ACHN (cell line): ENCODE results near the gene CTNNA2.

ENCODE experiments used
- DNase-seq: peaks from one replicate; pipeline ENCODE4 v3.0.0-alpha.2; 2015
- in situ Hi-C: cut with HindIII; loops from 2 replicates; pipeline ENCODE4 v1.10.0; 2017; ENCODE audit warnings: low sequenced_read_pairs, low pct_ligation_motif_present, low pct_unique_long_range_greater_than_20kb

Gene CTNNA2

DNA sequence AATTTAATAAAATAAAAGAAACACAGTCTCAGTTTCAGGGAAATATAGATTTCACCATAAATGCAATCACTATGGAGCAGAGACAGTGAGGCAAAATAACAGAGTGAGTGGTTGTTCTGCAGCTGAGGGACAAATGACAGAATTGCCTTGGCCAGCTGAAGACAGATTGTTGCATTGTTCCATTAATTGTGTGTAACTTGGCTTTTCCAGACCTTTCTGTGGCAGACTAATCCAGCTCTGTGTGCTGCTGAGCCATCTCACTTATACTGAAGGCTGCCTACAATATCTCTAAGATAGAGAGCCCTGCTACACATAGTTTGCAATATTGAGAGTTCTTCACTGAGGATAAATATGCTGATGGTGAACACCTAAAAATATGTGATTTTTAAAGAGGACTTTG is 780.2 kb downstream of the CTNNA2 start:
- in situ Hi-C loops: no loop called here
- DNase-seq: no peak

DNA sequence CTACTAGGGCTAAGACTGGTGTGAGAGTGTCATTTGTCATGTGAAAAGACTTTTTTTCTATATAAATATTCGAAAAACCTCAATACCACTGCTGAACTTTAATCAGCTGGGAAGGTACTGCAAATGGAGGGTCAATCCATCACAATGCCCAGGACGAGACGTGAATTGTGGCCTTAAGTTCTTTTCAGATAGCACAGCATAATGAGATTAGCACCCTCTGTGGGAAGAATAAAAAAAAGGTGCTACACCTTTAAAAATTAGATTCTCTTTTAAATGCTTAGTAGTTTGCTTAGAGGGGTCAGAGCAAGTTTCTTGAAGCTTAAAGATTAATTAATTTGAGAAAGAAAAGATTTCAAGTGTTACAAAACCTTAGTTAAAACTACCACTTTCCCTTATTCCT is 786.1 kb downstream of the CTNNA2 start:
- in situ Hi-C loops: no loop called here
- DNase-seq: no peak

DNA sequence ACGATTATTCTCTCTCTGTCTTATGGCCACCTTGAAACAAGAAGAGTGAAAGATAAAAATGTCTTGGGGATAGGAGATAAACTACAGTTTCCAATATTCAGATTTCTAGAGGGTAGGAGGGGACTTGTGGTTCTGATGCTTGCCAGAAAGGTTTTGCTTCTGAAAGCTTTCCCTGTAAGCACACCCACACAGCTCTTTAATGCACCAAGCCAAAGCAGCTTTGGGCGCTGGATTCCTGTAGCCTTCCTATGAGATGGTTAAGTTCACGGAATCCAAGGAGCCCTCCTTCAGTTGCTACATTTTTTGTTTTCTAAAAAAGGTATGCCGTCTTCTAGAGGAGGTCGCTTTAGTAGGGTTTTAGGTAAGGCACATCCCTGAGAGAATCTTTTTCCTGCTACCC is 786.8 kb downstream of the CTNNA2 start:
- in situ Hi-C loops: no loop called here
- no peak for DNase-seq

DNA sequence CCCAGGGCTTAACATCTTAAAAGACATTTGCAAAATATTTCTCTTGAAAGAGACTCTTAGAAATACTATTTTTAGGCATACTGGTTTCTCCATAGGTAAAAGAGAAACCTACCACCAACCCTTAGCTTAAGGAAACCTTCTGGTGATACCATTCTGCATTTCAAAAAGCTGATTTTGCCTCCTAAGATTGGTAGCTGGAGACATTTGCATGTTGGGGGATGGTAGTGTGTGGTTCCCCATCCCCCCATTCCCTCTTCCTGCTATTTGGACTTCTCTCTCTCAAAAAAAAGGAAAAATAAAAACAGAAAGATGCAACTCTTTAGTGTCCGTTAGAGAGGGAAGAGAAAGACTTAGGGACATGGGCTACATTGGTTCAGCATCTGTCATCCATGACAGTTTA is 787.5 kb downstream of the CTNNA2 start:
- no peak for DNase-seq
- in situ Hi-C loops: no loop called here

DNA sequence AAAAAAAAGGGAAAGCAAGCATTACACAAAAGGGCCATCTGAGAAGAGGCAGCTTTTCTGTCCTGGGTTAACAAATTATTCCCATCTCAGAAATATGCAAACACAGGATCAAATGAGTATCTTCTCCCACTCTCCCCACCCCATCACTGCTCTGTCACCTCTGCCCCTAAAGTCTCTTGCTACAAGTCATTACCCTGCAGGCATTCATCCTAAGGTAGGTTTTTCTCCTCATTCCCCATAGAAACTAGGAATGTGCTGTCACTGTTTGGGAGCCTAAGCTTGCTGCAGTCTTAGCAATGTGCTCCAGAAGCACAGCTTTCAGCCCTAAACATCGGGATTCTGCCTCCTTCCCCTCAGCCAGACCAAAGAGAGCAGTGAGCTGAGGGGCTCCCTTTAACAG is 788.1 kb downstream of the CTNNA2 start:
- in situ Hi-C loops: no loop called here
- no peak for DNase-seq

DNA sequence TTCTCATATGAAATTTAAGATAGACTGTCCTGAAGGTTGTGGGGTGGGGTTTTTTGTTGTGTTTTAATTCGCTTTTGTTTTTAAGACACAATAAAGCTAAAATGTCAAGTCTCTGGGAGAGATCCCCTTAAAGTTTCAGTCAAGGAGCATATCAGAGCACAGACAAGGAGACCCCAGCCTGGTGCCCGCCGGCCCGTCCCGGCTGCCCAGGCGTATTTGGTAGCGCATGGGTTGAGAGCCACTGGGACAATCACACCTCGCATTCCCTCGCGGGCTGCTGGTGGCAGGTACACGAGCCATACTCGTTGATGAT is 789.1 kb downstream of the CTNNA2 start:
- in situ Hi-C loops: no loop called here
- DNase-seq: no peak

DNA sequence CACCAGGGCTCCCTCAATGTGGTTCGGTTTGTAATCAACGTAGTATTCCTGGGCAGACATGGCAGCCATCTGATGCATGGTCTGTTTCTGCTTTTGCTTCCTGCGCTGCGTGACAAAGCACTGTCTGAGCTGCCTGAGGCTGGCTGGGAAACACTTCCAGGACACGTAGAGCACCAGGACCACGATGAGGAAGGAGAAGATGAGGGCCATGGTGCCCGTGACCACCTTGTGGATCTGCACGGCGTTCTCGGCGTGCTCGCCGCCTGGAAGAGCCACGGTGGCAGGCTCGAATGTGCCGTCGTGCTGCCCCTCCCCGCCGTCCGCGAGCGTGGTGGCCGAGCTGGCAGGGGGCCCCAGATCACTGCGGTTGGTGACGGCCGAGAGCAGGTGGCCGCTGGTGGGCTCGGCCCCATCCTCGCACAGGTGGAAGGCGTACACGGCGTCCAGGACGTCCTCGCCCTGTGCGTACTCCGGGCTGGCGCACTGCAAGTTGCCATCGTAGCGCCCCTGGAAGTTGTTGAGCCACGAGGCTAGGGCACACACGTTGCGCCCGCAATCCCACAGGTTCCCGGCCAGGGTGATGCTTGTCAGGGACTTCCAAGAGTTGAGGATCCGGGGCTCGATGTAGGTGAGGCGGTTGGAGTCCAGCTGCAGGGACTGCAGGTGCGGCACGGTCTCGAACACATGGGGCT is 789.6 kb downstream of the CTNNA2 start:
- DNase-seq: no peak
- in situ Hi-C loops: no loop called here

DNA sequence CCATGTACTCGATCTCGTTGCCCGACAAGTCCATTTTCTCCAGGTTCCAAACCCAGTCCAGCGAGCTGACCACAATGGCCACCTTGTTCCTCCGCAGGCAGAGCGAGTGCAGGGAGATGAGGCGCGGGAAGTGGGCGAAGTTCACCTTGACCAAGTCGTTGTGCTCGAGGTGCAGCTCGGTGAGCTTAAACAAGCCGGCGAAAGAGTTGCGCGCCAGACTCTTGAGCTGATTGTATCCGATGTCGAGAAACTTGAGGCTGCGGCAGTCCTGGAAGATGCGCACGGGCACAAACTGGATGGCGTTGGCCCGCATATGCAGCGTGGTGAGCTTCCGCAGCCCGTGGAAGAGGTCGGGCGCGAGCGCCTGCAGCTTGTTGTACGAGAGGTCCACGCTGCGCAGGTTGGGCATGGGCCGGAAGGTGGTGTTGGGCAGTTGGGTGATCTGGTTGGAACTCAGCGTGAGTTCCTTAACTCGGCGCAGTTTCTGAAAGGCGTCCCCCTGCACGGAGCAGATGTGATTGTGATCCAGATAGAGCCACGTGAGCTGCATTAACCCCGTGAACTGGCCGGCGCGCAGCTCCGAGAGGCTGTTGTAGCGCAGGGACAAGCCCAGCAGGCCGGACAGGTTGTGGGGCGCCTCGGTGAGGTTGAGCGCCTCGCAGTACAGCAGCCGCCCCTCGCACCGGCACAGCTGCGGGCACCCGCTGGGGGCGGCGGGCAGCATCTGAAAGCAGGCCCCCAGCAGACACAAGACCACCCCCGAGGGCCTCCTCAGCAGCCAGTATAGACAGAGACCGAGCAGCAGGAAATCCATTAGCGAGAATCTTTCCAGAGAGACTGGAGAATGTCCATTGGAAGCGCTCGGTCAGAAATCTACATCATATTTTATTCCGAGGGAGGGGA is 790.4 kb downstream of the CTNNA2 start:
- no peak for DNase-seq
- in situ Hi-C loops: no loop called here

DNA sequence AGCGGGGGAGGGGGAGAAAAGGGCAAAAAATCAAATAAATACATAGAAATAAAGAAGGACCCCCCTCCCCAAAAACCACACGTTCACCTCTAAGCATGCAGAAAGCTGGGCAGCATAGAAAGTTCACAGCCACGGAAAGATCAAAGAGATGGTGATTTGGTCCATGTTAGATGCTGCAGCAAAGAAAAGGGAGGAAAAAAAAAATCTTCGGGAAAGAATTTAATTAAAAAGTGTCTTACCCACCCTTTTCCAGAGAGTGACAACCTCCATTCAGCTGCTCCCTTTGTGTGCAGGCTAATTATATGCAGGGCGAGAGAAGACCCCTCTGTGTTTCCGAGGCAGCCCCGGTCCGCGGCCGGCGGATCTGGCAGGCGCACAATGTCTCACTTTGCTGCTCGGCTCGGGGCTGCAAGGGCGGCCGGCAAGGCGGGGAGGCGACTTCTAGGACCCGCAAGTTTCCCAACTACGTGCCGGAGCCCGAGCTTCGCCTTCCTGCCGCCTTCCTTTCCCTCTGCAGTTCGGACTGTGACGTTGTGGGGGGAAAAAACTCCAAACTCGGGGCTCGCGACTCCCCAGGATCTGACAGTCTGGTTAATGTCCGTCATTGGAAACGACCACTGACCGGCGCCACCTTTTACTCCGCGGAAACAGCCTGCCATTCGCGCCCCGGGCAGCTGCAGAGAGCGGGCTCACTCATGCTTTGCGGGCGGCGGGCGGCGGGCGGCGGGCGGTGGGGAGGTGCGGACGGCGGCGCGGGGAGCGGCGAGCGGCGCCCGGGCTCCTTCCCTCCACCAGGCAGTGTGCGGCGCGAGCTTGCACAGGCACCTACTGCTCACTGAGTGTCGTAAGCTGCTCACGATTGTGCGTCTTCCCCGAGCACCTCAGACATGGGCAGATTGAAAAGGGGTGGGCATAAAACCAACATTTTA is 791.3 kb downstream of the CTNNA2 start, which contains the start of gene LRRTM1:
Gene LRRTM1, minus strand, starts transcription at position 844 of the 929 bp plus-strand sequence. CDS start 933 bp downstream, outside the sequence.
- in situ Hi-C loops: no loop called here
- DNase-seq: peak; percentile 9

DNA sequence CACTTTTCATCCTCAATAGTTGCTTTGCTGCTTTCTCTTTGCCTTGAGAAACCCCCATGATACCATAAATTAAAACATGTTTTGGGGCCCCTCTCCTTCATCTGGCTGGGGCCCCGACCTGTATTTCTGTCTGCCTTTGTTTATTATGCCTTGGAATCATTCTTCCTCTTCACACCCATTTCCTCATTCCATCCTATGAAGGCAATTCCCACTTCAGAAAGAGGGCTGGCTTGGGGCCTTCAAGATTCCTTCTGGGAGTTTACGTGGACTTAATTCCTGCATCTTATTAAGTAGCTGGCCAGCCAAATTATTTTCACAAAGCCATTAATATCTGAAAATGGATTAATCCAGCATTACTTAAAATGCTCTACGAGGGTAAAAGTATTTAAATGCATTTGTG is 798.5 kb downstream of the CTNNA2 start:
- in situ Hi-C loops: no loop called here
- DNase-seq: no peak

DNA sequence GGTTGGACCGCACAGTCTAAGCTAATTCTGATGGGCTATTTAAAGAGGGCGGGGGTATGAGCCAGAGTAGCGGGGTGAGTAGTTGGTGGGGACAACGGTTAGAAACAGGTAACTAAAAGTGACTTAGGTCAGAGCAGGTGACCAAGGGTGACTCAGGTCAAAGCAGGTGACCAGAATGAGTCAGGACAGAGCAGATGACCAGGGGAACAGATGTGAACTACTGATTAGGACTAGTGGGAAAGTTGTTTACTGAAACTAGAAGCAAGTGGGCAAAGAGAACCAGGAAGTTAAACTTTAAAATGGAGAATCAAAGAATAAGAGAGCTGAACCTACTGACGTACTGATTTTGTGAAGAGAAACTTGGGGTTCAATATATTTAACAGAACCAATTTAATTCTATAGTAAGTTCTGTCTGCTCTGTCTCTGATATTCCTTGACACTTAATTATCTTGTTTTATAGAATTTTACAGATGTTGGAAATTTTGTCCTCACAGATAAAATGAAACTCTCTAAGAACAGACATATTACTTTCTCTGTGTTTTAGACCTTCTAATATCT is 799.5 kb downstream of the CTNNA2 start:
- in situ Hi-C loops: no loop called here
- DNase-seq: no peak

DNA sequence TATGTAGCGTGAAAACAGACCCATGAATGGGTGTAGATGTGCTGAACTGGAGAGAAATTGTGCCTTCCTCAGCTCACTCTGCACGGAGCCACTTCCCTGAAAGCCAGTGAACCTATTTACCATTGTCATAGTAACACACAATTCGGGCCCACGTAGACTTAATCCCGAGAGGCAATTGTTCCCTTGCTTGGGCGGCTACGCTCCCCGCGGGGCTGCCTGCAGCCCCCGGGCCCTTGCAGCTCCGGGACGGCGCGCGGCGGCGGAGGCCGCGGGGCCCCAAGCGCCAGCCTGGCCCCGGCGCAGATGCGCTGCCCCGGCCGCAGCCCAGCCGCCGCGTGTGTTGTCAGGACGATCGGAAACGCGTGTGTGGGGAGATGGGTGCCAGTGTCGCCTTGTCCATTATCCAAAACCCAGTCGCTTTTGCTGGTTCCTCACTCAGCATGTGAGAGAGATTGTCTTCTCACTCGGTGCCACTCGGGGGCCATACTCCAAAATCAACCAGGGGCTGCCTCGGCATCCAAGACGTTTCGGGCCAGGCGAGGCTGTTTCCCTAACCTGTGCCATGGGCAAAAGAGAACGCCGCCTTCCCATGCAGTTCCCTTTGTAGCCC is 809.6 kb downstream of the CTNNA2 start:
- DNase-seq: no peak
- in situ Hi-C loops: no loop called here

DNA sequence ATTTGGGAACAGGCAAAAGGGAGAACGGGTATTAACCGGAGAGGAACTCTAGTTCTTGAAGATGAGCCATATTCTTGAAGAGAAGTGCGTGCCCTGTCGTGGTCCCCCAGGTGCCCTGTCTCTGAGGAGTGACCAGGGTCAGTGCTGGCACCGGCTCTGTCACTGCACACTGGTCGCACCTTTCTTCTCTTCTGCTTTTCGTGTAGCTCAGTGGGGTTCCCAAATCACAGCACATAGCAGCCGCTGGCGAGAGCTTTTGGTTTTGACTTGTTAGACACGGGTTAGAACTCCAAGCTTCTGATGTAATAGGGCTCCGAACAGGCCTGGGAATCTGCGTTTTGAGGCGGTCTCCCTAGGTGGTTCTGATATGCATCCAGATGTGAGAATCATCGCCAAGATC is 810.1 kb downstream of the CTNNA2 start:
- in situ Hi-C loops: no loop called here
- DNase-seq: no peak

DNA sequence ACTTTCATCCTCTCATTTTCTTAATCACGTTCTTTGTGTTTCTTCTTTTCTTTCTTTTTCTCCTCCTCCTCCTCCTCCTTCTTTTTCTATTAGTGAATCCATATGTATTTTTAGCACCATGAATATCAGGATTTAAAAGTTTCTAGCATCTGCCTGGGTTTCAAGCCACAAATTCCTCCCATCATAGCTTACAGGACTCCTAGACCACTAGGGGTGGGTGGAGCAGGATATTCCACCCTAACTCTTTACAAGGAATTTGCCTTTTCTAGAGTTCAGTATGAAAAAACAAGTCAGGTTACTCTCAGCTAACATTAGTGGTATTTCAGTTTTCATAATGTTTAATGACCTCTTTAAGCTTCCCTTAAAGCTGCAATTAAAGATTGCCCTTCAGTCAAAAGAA is 810.8 kb downstream of the CTNNA2 start:
- in situ Hi-C loops: no loop called here

DNA sequence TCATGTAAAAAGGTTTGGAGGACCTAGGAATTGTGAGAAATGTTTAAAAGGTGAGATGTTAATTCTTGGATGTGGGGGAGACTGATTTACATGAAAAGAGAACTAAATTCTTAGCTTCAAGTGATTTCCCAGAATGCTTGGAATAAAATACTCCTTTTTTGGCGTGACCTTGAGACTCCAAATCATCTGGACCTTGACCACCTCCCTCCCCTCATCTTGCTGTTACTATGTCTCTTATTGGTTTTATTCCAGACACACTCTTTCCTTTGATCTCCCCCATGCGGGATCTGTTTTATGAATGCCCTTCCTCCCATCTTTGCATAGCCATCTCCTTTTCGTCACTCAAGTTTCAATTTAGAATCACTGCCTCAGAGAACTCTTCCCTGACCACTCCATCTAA is 811.7 kb downstream of the CTNNA2 start:
- no peak for DNase-seq
- in situ Hi-C loops: no loop called here

More for the DNA sequence above, 810.8 kb downstream of the CTNNA2 start:
- no peak for DNase-seq

DNA sequence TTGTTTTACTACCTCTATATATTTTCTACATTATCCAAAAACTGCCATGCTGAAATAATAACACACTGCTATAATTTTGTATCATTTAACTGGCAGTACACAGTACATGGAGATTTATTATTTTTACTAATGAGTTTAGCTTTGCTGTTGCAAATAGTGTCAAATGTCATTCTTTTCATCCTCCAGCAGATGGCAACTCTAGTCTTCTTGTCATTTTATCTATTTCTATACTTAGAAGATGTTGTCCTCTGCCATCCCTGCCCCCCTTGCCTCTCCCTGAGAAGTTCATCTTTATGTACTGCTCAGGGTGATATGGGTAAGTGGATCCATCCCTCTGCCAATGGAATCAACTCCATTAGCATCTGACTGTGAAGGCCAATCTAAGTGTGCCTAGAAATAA is 813.4 kb downstream of the CTNNA2 start:
- in situ Hi-C loops: no loop called here
- peak; percentile 40 for DNase-seq

DNA sequence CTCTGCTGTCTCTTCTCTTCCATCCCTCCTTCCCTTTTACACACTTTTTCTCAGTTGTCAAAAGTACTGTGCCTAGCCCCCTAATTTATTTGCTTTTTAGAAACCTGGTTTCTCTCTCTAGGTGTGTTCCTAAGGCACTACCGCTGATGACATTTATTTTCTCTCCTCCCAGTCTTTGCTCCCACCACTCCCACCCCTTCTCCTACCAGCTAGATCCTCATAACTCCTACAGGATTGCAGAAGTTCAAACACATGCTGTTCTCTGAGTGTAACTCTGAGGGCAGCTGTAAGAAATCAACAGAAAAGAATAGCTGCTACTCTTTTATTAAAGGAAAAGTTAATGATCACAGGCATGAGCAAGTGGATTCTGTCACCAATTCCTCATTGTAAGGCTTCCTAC is 814.0 kb downstream of the CTNNA2 start:
- in situ Hi-C loops: no loop called here
- no peak for DNase-seq

DNA sequence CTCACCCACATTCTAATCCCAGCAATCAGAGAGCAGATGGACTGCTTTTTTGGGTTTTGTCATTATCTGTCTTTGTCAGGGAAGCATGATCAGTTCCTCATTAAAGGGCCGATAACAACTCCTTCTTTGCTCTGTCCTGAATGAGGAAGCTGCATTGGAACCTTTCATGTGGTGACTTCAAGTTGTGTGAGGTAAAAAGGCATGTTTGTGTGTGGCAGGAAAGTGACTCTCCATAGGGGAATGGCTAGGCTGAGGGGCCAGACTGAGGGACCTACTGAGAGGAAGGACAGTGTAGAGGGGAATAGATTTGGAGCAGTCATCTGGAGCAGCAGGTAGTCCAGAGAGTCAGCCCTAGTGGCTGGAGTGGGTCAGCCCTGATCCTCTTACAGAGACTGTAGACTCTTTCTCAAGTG is 815.3 kb downstream of the CTNNA2 start:
- in situ Hi-C loops: no loop called here
- DNase-seq: no peak
